ENCODE results near the gene KRTAP3-1. TPM values are rescaled to one million over a fixed set of nuclear protein-coding genes. Genes with fewer than 3 reads are reported as not detected.
"Not testable (repeated sequence)": the region's sequence is repeated elsewhere in the genome, so short reads cannot be mapped to it uniquely, and the experiment has no call there.

Gene KRTAP3-1
- total RNA-seq, 1 experiment from 2014 or later: not detected

GRCh38 chr17:41009301-41009760 is 403 bp upstream of the KRTAP3-1 start:
- no peak for DNase-seq (ENCODE audit: low read depth in 1 of 2, low spot score in 2 of 2)
- Histone ChIP-seq H3K4me1 (replicated peaks) (no peaks in the 10 kb centered on the region), H3K36me3 (no peaks in the 10 kb centered on the region), H3K27me3 (replicated peaks) (no peaks in the 10 kb centered on the region), H3K27ac (no peak overlapping the region), H3K9me3 (replicated peaks) (no peaks in the 10 kb centered on the region), H3K4me3 (no peak overlapping the region)

DNA sequence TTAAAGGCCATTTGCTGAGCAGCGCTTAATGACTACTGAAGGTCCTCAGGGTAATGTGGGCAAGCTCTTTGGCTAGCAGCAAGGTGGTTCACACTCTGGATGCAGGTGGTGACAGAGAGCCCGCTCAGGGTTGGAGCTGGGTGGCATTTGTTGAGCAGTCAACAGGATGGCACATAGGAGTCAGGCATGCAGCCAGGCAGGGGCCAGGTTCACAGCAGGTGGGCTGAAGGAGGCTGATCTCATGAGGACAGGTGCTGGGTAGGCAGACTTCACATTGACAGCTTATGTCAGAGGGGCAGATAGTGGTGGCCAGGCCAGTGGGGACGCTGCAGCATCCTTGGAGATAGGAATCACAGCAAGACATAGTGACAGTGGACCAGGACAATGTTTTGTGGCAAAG is 4.5 kb downstream of the KRTAP3-1 start:
- Histone ChIP-seq H3K36me3 (no peaks in the 10 kb centered on the region), H3K4me1 (replicated peaks) (peaks cover 3% of the 10 kb centered on the region; the same call in 1 of the 2 replicates), H3K27ac (no peak overlapping the region), H3K4me3 (no peak overlapping the region), H3K27me3 (replicated peaks) (no peaks in the 10 kb centered on the region), H3K9me3 (replicated peaks) (no peaks in the 10 kb centered on the region)
- DNase-seq (ENCODE audit: low read depth in 1 of 2, low spot score in 2 of 2): no peak

DNA sequence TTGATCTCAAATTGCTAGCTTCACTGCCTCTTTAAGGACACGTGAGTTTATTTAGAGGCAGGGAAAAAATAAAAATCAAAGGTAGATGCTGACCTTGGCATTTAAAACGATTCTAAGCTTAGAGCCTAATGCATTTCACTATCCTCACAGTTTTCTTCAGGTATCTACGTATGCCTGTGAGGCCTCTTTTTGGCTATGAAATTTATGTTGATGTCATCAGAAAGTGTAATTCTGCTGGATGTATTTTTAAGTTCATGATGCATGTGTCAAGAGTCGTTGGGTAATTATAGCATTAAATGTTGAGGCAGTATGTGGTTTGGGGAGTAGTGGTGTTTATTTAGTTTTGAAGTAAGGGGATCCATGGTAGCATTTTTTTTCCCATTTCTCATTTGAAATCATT is 5.0 kb downstream of the KRTAP3-1 start:
- Histone ChIP-seq H3K9me3 (replicated peaks) (no peaks in the 10 kb centered on the region), H3K36me3 (no peaks in the 10 kb centered on the region), H3K27me3 (replicated peaks) (no peaks in the 10 kb centered on the region), H3K4me1 (replicated peaks) (peaks cover 3% of the 10 kb centered on the region; the same call in 1 of the 2 replicates), H3K4me3 (no peak overlapping the region), H3K27ac (no peak overlapping the region)
- no peak for DNase-seq (ENCODE audit: low read depth in 1 of 2, low spot score in 2 of 2)

- H3K9me3 ChIP-seq (replicated peaks): no peaks in the 10 kb centered on the region
- no peak for DNase-seq (ENCODE audit: low read depth in 1 of 2, low spot score in 2 of 2)
- H3K4me3 ChIP-seq: no peak overlapping the region
- no peaks in the 10 kb centered on the region for H3K36me3 ChIP-seq
- no peaks in the 10 kb centered on the region for H3K27me3 ChIP-seq (replicated peaks)
- H3K4me1 ChIP-seq (replicated peaks): peaks cover 3% of the 10 kb centered on the region; the same call in 1 of the 2 replicates
- H3K27ac ChIP-seq: no peak overlapping the region
Measured at GRCh38 chr17:41002814-41003213, 6.1 kb downstream of the KRTAP3-1 start.

DNA sequence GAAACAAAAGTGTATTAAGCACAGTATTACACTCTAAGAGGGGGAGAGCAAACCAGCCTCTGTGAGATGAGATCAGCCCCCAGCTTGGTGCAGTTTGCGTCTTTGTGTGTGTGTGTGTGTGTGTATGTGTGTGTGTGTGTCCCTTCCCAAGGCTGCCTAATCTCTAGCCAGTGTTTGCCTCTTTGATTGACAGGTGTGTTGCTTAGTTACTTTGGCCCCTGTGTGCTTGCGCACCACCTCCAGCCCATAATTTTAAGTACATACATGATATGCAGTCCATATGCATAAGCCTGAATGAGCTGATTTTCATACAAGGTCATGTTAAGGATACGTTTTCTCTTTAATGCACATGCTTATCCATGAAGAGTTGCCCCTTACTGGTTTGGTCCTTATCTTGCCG is 7.1 kb downstream of the KRTAP3-1 start:
- peaks cover 10% of the 10 kb centered on the region for H3K4me1 ChIP-seq (replicated peaks)
- H3K27me3 ChIP-seq (replicated peaks): no peaks in the 10 kb centered on the region
- DNase-seq (ENCODE audit: low read depth in 1 of 2, low spot score in 2 of 2): no peak
- no peak overlapping the region for H3K4me3 ChIP-seq
- no peaks in the 10 kb centered on the region for H3K9me3 ChIP-seq (replicated peaks)
- H3K36me3 ChIP-seq: no peaks in the 10 kb centered on the region
- H3K27ac ChIP-seq: no peak overlapping the region

- not testable (repeated sequence) for H3K36me3 ChIP-seq; H3K4me3 ChIP-seq; H3K27ac ChIP-seq; H3K9me3 ChIP-seq (replicated peaks); H3K27me3 ChIP-seq (replicated peaks); DNase-seq (ENCODE audit: low read depth in 1 of 2, low spot score in 2 of 2)
- peaks cover 10% of the 10 kb centered on the region for H3K4me1 ChIP-seq (replicated peaks)
Measured at GRCh38 chr17:40999563-40999962, 9.4 kb downstream of the KRTAP3-1 start, which contains the start of gene KRTAP3-2. Gene KRTAP3-2 (minus strand): TSS chr17:40999906. CDS start chr17:40999853, 53 bp downstream.

- DNase-seq (ENCODE audit: low read depth in 1 of 2, low spot score in 2 of 2): no peak
- H3K4me1 ChIP-seq (replicated peaks): peaks cover 7% of the 10 kb centered on the region; the same call in 1 of the 2 replicates
- H3K9me3 ChIP-seq (replicated peaks): 0 out of 2 replicates have a peak, but pooled peaks cover 2% of the 10 kb centered on the region
- H3K27me3 ChIP-seq (replicated peaks): no peaks in the 10 kb centered on the region
- no peaks in the 10 kb centered on the region for H3K36me3 ChIP-seq
- no peak overlapping the region for H3K4me3 ChIP-seq
- H3K27ac ChIP-seq: no peak overlapping the region
Measured at GRCh38 chr17:40997361-40997760, 11.6 kb downstream of the KRTAP3-1 start.

- Histone ChIP-seq H3K4me3 (no peak overlapping the region), H3K27me3 (replicated peaks) (no peaks in the 10 kb centered on the region), H3K36me3 (no peaks in the 10 kb centered on the region), H3K9me3 (replicated peaks) (0 out of 2 replicates have a peak, but pooled peaks cover 4% of the 10 kb centered on the region), H3K27ac (no peak overlapping the region), H3K4me1 (replicated peaks) (peaks cover 7% of the 10 kb centered on the region; the same call in 1 of the 2 replicates)
- no peak for DNase-seq (ENCODE audit: low read depth in 1 of 2, low spot score in 2 of 2)
Measured at GRCh38 chr17:40996829-40997228, 12.1 kb downstream of the KRTAP3-1 start.

- Histone ChIP-seq H3K4me1 (replicated peaks) (peaks cover 7% of the 10 kb centered on the region; the same call in 1 of the 2 replicates), H3K27me3 (replicated peaks) (no peaks in the 10 kb centered on the region), H3K36me3 (no peaks in the 10 kb centered on the region), H3K27ac (no peak overlapping the region), H3K9me3 (replicated peaks) (0 out of 2 replicates have a peak, but pooled peaks cover 4% of the 10 kb centered on the region), H3K4me3 (no peak overlapping the region)
- DNase-seq (ENCODE audit: low read depth in 1 of 2, low spot score in 2 of 2): no peak
Measured at GRCh38 chr17:40995116-40995515, 13.8 kb downstream of the KRTAP3-1 start.

DNA sequence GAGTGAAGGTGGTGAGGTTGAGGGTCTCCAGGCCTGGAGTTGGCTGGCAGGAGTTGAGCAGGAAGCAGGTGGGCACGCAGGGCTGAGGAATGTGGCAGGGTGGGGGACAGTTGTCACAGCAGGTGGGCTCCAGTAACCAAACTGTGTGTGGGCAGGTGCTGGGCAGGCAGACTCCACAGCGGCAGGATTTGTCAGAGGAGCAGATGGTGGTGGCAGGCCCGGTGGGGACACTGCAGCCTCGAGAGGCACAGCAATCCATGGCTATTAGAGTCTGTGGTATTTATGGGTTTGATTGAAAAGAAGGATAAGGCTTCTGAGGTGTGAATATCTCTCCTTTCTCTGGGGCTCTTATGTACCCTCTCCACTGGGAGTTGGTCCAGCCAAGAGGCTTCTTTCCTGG is 15.1 kb downstream of the KRTAP3-1 start, which contains the start of gene KRTAP3-3:
KRTAP3-3 (minus strand) TSS at position 326 of the 400 bp plus-strand sequence; CDS start at position 259, 67 bp downstream.
- Histone ChIP-seq H3K27ac (no peak within 1 kb of the TSS), H3K4me1 (replicated peaks) (peaks cover 7% of the 10 kb centered on the region; the same call in 1 of the 2 replicates), H3K27me3 (replicated peaks) (no peaks in the 10 kb centered on the region), H3K9me3 (replicated peaks) (0 out of 2 replicates have a peak, but pooled peaks cover 4% of the 10 kb centered on the region), H3K4me3 (no peak within 1 kb of the TSS), H3K36me3 (no peaks in the 10 kb centered on the region)
- DNase-seq (ENCODE audit: low read depth in 1 of 2, low spot score in 2 of 2): no peak

DNA sequence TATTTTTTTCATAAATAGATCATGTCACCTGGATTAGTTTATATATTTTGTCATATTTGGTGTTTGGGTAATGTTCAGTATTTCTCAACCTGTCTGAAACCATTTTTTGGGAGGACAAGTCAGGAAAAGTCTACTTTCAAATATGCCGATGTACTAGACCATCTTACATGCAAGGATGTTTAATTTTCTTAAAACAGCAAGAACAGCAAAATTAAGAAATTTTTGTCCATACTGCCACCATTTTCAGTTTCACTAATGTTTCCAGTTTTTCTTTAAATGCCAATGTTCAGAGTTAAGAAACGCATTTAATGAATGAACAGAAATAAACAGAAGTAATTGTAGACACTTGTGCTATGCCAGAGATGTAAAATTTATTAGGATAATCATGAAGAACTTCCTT is 15.8 kb downstream of the KRTAP3-1 start:
- Histone ChIP-seq H3K4me1 (replicated peaks) (peaks cover 7% of the 10 kb centered on the region; the same call in 1 of the 2 replicates), H3K9me3 (replicated peaks) (0 out of 2 replicates have a peak, but pooled peaks cover 4% of the 10 kb centered on the region), H3K27ac (no peak overlapping the region), H3K4me3 (no peak overlapping the region), H3K27me3 (replicated peaks) (no peaks in the 10 kb centered on the region), H3K36me3 (no peaks in the 10 kb centered on the region)
- no peak for DNase-seq (ENCODE audit: low read depth in 1 of 2, low spot score in 2 of 2)

DNA sequence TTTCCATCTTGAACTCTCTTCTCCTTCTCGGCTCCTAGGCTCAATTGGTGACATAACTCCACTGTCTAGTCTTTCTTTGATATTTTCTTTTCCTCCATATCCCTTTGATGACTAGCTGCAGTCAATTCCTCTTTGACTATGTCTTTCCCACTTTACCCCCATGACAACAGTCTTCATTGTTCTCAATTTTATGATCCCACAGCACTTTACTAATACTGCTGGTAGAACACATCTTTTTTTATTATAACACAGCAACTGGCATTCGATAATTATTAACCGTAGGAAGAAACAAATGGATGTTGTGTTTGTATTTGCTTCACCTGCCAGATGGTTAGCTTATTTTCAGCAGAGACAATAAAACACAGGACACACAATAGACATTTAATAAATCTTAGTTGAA is 16.3 kb downstream of the KRTAP3-1 start:
- no peak overlapping the region for H3K4me3 ChIP-seq
- H3K36me3 ChIP-seq: no peaks in the 10 kb centered on the region

DNA sequence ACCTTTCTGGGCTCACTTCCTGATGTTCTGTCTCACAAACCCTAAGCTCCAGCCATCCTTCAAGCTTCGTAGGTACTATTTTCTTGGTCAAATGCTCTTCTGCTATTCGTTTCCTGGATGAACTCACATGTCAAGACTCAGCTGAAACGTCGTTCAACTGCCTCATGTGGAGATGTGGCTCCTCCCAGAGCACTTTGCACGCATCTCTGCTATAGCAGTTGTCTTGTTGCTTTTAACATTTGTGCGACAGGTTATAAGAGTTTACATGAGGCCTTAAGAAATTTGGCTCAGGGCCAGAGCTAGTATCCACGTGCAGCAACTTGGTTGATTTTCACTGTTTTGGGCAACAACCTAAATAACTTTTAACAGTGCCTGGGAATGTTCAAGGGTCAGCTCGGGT is 22.0 kb downstream of the KRTAP3-1 start:
- Histone ChIP-seq H3K4me1 (replicated peaks) (no peaks in the 10 kb centered on the region), H3K4me3 (no peak overlapping the region), H3K27me3 (replicated peaks) (no peaks in the 10 kb centered on the region), H3K36me3 (no peaks in the 10 kb centered on the region), H3K27ac (no peak overlapping the region), H3K9me3 (replicated peaks) (no peaks in the 10 kb centered on the region)
- DNase-seq (ENCODE audit: low read depth in 1 of 2, low spot score in 2 of 2): no peak

More for the DNA sequence above, 16.3 kb downstream of the KRTAP3-1 start:
- Histone ChIP-seq H3K27me3 (replicated peaks) (no peaks in the 10 kb centered on the region), H3K9me3 (replicated peaks) (0 out of 2 replicates have a peak, but pooled peaks cover 4% of the 10 kb centered on the region), H3K27ac (no peak overlapping the region), H3K4me1 (replicated peaks) (peaks cover 7% of the 10 kb centered on the region; the same call in 1 of the 2 replicates)
- no peak for DNase-seq (ENCODE audit: low read depth in 1 of 2, low spot score in 2 of 2)

GRCh38 chr17:40984226-40984625 is 24.7 kb downstream of the KRTAP3-1 start, which contains the start of gene KRT40:
Gene KRT40 (minus strand): TSS chr17:40984326. CDS start chr17:40984273, 53 bp downstream.
- Histone ChIP-seq H3K36me3 (no peaks in the 10 kb centered on the region), H3K27ac (no peak within 1 kb of the TSS), H3K27me3 (replicated peaks) (no peaks in the 10 kb centered on the region), H3K4me3 (no peak within 1 kb of the TSS), H3K4me1 (replicated peaks) (no peaks in the 10 kb centered on the region), H3K9me3 (replicated peaks) (no peaks in the 10 kb centered on the region)
- DNase-seq (ENCODE audit: low read depth in 1 of 2, low spot score in 2 of 2): no peak
